ENCODE data around the gene DENND5A. TPM values are rescaled to one million over a fixed set of nuclear protein-coding genes. Genes with fewer than 3 reads are reported as not detected.
"Not testable (repeated sequence)": the region's sequence is repeated elsewhere in the genome, so short reads cannot be mapped to it uniquely, and the experiment has no call there.

Gene DENND5A
- total RNA-seq, 1 experiment from 2014 or later = 67.5 TPM

DNA sequence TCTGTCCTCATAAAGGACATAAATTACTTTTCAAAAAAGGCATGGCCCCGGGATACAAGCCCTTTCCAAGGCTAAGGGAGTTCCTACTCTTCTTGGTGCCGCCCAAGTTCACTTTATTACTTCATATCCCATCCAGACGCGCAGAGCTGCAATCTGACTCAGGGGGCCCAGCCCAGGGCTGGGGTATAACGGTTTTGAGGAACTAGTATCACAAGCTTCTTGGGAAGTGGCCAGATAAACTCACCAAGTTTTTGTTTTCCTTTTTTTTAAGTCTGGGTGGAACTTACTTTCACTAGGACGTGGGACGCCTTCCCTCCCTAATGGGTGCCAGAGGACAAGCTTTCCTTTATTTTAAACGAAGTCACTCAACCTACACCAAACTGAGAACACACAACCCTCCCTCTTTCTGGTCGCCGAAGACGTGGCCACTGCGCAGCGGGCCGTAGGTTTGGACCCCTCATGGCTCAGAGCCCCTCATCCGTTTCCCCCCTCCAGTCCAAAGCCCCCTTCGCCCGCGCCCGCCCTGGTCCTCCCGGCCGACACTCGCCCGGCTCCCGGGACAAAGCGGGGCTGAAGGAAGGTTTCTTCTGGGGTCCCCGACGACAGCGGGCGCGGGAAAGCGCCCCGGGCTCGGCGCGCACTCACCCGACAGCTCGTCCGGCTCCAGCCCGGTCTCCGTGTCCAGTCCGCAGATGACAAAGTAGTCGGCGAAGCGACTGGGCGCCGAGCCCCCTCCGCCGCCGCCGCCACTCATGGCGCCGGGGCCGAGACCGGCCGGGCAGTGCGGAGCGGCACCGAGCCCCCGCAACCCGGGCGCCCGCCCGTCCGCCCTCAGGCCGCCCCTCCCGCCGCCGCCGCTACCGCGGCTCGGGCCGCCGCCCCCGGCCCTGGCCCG, 587 bp downstream of the DENND5A start:
- peak; percentile 70 for DNase-seq (ENCODE audit: low read depth)

DNA sequence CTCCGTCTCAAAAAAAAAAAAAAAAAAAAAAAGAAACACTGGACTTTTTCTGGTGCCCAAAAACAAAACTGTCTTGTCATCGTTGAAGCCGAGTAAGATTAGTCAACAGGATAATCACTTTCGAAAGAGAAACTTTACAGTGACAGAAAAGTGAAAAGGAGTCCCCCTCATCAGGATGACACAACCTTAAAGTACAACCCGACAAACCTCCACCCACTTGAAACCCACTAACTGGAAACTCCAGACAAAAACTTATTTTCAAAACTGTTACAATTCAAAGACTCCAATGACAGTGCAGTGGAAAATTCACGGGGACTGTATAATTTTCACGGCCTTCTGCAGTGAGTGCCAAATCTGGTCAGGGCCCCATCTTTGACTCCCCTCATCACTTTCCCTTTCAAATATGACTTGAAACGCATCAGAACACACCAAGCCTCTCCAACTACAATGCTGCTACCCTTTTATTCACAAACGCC, 1.3 kb downstream of the DENND5A start:
- DNase-seq (ENCODE audit: low read depth) = peak; percentile 20

DNA sequence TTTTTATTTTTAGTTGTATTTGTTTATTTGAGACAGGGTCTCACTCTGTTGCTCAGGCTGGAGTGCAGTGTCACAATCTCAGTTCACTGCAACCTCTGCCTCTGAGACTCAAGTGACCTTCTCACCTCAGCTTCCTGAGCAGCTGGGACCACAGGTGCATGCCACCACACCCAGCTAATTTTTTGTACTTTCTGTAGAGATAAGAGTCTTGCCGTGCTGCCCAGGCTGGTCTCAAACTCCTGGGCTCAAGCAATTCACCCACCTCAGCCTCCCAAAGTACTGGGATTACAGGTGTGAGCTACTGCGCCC, 4.4 kb downstream of the DENND5A start:
- not testable (repeated sequence) for DNase-seq (ENCODE audit: low read depth)

DNA sequence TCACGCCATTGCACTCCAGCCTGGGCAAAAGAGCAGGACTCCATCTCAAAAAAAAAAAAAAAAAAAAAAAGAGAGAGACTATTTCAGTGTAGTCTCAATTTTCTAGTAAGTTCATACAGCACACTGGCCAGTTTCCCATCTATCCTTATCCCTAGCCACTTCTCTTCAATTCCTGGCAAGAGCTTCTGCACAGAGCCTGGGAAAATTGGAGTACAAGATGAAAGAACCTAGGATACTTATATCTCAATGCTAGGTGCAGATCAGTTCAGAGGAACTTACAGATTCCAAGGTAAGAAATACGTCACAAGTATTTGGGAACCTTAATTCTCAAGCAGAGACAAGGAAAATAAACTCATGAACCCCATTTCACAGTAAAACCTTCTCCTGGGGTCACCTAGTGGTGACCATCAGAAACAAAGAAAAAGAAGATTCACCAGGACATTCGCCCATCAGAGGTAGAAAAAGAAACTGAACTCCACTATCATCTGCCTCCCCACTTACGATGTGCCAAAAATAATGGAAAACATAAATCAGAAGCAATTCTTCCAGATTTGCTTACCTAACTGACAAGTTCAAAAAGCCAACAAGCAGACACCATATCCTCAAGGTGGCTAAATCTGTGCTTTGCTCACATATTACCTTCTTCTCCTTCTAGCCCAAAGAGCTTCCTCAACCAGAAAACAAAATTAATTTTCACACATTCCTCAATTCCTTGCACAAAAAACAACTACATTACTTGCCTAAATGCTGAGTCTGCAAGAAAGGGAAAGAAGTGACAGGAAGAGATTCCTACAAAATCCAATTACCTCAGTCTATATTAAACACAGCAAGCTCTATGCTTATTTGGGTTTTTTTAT, 4.9 kb downstream of the DENND5A start:
- DNase-seq (ENCODE audit: low read depth) = no peak

DNA sequence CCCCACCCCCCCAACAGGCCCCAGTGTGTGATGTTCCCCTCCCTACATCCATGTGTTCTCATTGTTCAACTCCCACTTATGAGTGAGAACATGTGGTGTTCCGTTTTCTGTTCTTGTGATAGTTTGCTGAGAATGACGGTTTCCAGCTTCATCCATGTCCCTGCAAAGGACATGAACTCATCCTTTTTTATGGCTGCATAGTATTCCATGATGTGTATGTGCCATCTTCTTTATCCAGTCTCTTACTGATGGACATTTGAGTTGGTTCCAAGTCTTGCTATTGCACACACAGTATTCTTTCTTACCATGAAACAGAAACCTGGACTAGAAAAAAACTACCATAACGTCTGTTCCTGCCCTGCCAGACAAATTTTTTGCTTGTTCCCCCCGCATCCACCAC, 6.9 kb downstream of the DENND5A start:
- not testable (repeated sequence) for DNase-seq (ENCODE audit: low read depth)

DNA sequence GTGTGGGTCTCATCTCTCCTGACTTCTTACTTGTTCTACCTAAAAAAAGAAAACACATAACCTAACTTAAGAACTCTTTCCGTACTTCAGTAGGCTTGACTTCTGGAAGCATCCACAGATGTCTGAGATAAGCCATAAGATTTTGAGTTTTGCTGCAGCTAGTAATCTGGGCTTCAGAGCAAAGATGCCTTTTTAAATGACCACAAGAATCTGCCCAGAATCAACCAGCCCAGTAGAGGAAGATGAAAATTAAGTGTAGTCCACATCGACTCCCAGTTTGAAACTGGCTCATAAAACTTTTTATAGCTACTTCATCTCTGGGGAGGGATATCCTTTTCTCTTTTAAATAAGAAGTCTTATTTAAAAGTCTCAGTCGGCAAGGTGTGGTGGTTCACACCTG, 10.7 kb downstream of the DENND5A start:
- no peak for DNase-seq (ENCODE audit: low read depth)

DNA sequence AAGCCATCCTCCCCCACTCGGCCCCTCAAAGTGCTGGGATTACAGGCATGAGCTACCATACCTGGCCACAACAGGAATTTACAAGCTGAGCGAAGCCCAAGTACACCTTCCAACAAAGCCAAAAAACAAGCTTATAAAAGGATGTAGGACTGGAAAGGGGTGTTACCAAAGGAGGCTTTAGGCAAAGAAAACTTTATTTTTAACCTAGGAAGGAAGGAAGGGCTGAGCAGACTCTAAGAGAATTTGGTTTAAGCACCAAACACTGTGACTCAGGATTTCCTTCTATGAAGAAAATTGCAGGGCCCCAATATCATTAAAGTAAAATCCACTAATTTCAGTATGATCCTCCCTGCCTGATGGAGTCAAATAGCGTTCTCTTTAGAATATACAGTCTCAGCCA, 12.1 kb downstream of the DENND5A start:
- DNase-seq (ENCODE audit: low read depth) = no peak

DNA sequence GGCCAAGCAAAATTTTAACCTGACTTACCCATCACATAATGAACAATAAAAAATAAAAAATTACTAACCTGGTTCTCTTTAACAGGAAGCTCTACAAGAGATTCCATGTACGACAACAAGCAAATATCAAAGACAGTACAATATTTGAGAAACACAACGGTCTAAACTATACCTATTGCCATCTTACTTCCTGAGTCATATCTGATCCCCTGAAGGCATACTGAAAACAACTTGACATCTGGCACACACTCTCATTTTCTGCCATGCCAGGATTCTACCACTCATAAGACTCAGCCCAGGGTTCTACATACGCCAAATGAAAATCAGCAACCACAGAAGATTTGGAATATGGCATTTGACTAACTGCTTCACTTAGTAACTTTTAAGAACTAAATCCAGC, 13.8 kb downstream of the DENND5A start:
- DNase-seq (ENCODE audit: low read depth) = peak; percentile 20

DNA sequence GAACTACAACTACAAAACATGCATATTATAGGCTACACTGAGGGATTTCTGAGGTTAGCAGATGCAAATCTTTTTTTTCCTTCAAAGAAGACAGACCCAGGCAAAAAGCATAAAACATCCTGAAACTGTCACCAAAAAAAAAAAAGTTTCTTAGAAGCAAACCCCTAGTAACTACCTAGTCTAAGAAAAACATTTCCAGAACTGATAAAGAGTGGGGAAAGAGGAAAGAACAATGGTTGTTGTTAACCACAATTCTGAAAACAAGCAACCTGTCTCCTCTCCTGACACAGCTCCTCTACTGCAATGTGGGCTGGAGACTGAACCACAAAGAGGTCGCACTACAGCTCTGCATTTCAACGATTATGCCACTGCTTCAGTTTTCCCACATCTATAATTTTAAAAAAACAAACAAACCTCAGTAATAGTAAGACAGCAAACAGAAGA, 15.0 kb downstream of the DENND5A start:
- DNase-seq (ENCODE audit: low read depth) = peak; percentile 19

DNA sequence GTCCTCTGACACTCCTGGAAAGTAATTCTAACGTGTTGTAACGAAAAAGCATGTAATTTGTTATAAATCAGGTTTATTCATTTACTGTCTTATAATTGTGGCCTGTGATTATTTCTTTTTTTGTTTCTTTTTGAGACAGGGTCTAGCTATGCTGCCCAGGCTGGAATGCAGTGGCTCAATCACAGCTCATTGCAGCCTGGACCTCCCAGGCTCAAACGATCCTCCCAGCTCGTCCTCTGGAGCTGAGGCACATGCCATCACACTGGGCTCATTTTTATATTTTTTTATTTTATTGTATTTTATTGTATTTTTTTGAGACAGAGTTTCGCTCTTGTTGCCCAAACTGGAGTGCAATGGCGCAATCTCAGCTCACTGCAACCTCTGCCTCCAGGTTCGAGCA, 15.9 kb downstream of the DENND5A start:
- DNase-seq (ENCODE audit: low read depth) = no peak

DNA sequence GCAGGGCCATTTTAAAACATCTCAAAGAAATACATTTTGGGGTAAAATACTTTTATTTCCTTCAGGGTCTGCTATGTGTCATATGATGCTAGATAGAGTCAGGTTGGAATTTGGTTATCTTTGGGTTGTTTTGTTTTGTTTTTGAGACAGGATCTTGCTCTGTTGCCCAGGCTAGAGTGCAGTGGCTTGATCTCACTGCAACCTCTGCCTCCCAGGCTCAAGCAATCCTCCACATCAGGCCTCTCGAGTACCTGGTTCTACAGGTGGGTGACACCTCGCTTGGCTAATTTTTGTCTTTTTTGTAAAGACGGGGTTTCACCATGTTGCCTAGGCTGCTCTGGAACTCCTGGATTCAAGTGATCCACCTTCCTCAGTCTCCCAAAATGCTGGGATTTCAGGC, 17.3 kb downstream of the DENND5A start:
- DNase-seq (ENCODE audit: low read depth) = no peak

DNA sequence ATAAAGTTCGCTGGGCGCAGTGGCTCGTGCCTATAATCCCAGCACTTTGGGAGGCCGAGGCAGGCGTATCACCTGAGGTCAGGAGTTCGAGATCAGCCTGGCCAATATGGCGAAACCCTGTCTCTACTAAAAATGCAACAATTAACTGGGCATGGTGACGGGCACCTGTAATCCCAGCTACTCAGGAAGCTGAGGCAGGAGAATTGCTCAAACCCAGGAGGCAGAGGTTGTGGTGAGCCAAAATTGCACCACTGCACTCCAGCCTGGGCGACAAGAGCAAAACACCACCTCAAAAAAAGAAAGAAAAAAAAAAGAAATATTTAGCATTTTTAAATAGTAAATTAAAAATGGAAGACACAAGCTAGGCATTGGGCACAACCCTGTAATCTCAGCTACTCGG, 28.9 kb downstream of the DENND5A start:
- DNase-seq (ENCODE audit: low read depth) = not testable (repeated sequence)

DNA sequence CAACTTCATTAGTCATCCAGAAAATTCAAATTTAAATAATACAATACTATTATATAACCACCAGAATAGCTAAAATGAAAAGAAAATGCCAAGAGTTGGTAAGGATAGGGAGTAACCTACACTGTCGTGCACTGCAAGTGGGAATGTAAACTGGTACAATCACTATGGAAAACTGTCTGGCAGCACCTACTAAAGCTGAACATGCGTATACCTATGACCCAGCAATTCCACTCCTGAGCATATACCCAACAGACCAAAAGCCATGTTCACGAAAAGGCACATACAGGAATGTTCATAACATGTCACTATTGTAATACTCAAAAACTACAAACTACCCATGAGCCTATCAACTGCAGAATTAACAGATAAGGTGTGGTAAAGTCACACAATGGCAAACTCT, 32.7 kb downstream of the DENND5A start:
- DNase-seq (ENCODE audit: low read depth) = no peak

DNA sequence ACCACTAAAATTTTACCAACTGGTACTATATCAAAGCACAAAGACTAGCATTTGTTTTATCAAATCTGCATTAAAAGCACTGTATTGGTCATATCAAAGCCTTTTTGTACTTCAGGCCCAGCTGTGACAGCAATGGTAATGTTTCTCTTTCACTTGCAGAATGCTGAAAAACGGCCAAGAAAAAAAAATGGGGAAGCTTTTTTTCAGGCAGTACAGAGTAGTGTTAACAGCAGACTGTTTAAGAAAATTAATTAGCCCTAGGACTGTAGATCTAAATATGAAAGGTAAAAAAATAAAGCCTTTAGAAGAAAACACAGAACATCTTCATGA, 33.3 kb downstream of the DENND5A start:
- peak; percentile 6 for DNase-seq (ENCODE audit: low read depth)

DNA sequence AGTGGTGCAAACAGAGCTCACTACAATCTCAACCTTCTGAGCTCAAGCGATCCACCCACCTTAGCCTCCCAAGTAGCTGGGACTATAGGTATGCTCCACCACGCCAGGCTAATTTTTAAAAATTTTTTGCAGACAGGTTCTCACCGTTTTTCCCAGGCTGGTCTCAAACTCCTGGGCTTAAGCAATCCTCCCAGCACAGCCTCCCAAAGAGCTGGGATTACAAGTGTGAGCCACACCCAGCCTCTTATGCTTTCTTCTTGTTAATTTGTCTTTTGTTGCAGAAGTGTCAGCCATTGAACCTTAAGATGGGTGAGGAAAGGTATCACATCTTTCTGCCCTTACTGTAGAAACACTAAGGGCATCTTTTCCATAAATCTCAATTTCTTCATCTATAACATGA, 34.9 kb downstream of the DENND5A start:
- DNase-seq (ENCODE audit: low read depth) = no peak

DNA sequence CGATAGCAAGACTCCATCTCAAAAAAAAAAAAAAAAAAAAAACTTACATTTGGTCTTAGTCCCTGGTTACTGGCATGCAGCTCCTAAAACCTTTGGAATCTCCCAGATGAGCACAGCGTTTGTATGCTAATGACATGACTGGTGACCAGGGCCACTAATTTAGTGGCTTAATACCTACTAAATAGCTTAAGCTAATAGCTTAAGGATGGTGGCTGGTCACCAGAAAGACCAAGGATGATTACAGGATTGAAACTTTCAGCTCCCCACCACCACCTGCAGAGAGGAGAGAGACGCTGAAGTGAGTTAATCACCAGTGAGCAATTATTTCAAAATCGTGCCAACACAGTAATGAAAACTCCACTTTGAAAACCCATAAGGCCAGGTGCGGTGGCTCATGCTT, 37.1 kb downstream of the DENND5A start:
- no peak for DNase-seq (ENCODE audit: low read depth)

DNA sequence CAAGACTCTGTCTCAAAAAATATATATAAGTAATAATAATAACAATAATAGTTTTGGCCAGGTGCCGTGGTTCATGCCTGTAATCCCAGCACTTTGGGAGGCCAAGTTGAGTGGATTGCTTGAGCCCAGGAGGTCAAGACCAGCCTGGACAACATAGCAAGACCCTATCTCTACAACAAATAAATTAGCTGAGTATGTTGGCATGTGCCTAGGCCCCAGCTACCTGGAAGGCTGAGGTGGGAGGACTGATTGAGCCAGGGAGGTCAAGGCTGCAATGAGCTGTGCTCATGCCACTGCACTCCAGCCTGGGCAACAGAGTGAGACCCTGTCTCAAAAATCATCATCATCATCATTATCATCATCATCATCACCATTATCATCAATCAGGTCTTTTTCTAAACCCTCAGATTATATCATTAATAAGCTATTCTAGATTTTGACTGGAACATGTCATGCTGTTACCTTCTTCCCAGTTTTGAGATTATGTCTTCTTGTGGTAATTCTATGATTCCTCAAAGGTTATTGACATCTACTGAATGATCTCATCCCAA, 39.3 kb downstream of the DENND5A start:
- no peak for DNase-seq (ENCODE audit: low read depth)

DNA sequence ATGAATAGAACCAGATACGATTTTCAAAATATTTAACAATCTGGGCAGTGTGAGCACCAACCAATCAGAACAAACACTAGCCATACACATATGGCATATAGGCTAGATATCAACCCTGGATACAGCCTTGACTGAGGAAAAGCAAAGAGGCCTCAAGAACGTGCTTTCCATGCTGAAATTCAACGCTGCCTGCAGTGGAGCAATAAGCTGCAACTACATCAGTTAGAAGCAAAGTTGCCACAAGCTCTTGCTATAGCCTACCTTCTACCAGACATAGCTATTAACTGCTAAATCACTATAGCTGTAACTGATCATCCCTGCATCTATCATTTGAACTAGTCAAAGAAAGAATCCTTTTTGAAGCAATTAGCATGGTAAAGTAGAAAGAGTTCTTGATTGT, 42.5 kb downstream of the DENND5A start:
- DNase-seq (ENCODE audit: low read depth) = no peak

DNA sequence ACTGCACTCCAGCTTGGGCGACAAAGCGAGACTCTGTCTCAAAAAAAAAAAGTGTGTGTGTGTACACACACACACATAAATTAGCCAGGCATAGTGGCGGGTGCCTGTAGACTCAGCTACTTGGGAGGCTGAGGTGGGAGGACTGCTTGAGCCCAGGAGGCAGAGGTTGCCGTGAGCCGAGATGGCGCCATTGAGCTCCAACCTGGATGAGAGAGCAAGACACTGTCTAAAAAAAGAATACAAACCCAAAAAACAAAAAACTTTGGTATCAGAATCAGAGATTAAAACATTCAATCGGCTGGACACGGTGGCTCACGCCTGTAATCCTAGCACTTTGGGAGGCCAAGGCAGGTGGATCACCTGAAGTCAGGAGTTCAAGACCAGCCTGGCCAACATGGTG, 44.3 kb downstream of the DENND5A start:
- DNase-seq (ENCODE audit: low read depth) = not testable (repeated sequence)

DNA sequence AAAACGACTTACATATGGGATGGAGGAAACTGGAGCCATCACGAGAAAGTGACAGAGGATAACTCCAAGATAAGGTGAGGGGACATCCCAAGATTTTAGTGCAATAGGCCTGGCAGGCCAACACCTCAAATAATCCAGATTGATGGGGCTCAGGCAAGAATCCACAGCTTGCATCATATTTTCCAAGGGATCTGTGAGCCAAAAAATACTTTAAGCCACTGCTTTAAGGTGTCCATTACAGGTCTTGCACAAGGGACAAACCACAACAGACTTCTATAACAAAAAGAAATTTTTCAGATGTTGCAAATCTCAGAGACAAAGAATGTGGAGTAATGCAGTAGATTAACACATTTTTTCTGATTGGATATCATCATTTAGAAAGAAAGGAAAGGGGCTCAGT, 45.6 kb downstream of the DENND5A start:
- DNase-seq (ENCODE audit: low read depth) = peak; percentile 11

DNA sequence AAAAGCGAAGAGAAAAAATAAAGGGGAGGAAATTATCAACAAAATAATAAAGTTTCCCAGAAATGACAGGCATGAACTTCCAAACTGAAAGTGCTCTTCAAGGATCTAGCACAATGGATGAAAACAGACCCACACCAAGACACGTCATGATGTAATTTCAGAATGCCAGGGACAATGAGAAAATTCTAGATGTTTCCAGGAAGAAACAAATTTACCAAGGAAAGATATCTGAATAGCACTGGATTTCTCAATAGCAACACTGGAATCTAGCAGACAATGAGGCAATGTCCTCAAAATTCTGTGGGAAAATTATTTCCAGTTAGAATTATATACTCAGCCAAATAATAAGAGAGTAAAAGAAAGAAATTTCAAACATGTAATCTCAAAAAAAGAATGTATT, 46.0 kb downstream of the DENND5A start:
- DNase-seq (ENCODE audit: low read depth) = no peak

DNA sequence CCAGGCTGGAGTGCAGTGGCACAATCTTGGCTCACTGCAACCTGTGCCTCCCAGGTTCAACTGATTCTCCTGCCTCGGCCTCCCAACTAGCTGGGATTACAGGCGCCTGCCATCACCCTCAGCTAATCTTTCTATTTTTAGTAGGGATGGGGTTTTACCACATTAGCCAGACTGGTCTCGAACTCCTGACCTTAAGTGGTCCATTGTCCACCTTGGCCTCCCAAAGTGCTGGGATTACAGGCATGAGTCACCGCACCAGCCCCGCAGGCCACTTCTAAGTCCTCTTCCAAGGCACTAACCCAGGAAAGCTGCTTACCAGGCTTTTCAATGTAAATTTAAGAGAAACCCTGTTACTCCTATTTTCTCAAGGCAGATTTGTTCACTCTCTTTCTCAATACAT, 50.4 kb downstream of the DENND5A start:
- peak; percentile 26 for DNase-seq (ENCODE audit: low read depth)

DNA sequence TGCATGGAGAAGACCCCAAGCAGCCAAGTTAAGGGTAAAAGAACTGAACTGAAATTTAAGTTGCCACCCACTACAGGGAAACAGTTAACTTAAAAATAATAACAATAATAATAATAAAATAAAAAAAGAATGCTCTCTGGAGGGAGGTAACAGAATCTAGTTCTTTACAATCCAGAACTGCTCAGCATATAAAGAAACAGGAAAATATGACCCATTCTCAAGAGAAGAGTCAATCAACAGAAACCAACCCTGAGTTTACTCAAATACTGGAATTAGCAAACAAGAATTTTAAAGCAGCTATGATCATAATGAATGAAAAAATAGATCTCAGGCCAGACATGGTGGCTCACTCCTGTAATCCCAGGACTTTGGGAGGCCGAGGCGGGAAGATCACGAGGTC, 53.8 kb downstream of the DENND5A start:
- no peak for DNase-seq (ENCODE audit: low read depth)
